GM19452 (cell line): ENCODE data around the gene XYLT1.

Experiments
- ATAC-seq: cut with Tn5 transposase; IDR thresholded peaks from one replicate; pipeline ENCODE4 v1.9.1; 2021; ENCODE audit not compliant: unreplicated experiment

The XYLT1 gene

DNA sequence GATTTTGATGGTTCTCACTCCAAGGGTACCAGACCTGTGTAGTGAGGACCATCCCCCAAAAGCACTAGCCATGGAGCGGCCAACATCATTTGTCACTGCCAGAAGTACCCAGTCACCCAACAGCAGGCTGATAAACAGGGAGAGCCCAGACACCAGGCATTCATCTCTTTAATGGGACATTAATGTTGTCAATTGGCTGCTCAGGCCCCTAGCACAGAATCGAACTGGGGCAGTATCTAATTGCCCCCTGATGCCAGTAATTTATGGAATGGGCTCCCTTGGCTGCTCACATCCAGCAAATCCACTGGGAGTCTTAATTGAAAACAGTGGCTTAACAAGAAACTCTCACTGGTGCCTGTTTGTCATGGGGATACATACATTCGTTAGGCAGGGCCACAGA, 344.6 kb downstream of the XYLT1 start:
- ATAC-seq, result no peak

DNA sequence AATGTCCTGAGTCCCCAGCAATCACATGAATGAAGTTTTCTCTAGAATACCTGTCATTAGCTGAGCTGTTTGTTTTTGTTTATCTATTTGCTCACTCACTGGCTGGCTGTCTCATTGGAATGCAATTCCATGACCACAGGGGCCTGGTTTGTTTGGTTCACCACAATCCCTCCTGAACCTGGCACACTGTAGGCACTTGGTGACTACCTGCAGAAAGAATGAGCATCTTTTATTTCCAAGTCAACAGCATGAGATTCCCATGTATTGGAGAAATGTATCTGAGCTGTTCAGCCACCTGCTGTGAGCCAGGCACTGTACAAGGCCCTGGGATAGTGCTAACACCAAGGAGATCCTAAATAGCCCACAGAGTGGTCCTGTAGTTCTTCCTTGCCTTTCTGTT, 345.1 kb downstream of the XYLT1 start:
- no peak for ATAC-seq

- no peak for ATAC-seq
These were observed 352.7 kb downstream of the XYLT1 start for GRCh38 chr16:17117906-17118577.

DNA sequence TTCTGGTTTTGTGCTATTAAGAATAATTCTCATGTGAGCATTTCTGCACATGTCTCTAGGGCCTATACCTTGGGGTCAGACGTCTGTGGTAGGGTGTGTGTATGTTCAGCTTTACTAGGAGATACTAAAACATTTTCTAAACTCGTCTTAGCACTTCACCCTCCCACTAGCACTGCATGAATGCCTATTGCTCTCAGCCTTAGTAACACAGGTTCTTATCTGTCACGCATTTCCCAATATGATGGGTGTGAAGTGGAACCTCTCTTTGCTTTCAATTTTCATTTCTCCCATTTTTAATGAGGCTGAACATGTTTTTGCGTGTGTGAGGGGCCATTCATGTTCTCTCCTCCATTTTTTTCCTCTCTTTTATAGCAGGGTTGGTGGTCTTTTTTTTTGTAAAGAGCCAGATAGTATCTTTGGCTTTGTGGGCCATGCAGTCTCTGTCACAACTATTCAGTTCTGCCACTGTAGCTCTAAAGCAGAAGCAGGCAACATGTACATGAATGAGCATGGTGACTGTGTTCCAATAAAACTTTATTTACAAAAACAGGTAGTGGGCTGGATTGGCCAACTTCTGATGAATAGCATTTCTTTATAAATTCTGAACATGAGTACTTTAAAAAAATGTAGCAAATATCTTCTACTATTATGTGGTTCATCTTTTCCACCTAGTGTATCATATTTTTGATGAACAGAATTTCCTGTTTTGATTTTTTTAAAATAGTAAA, 354.0 kb downstream of the XYLT1 start:
- no peak for ATAC-seq

GRCh38 chr16:17109413-17109812, 361.3 kb downstream of the XYLT1 start:
- ATAC-seq, result no peak

DNA sequence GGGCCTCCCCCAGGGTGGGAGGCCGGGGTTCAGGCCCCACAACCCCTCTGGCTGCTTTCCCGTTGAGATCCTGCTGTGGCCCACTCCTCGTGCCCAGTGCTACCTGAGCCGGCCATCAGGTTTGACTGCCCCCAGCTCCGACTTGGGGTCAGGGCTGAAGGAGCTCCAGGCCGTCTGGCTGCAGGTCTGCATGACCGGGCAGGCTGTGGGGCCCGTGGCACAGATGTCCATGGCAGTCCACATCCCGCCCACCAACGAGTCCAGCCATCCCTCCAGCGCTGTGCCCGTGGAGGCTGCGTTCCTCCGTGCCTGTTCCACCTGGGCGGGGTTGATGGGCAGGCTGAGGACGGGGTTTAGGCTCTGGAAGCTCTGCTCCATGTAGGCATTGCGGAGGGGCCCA, 362.2 kb downstream of the XYLT1 start:
- no peak for ATAC-seq

- no peak for ATAC-seq
These were observed 363.3 kb downstream of the XYLT1 start for GRCh38 chr16:17107450-17107849.

- ATAC-seq, result no peak
These were observed 364.4 kb downstream of the XYLT1 start for GRCh38 chr16:17106243-17106791.

GRCh38 chr16:17105239-17105797, 365.4 kb downstream of the XYLT1 start:
- ATAC-seq, result no peak

DNA sequence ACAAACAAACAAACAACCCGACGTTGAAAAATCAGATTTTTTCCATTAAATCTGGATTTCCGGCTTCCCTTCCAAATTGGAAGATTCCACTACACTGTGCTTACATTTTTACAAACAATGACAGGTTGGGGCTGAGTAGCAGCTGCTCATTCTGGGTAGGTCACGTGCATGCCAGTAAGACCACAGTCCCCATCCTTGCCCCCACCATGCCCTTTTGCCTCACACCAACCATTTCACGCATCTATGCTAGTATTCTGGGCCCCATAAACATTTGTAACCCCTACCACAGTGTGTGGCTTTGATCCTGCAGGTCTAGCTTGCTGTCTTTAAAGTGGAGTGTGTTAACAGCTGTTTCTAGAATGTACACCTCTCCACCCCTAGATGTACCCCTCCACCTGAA, 366.1 kb downstream of the XYLT1 start:
- ATAC-seq, result no peak

GRCh38 chr16:17103216-17103615, 367.5 kb downstream of the XYLT1 start:
- ATAC-seq, result no peak

GRCh38 chr16:17101646-17102045, 369.1 kb downstream of the XYLT1 start:
- no peak for ATAC-seq

GRCh38 chr16:17098685-17099084, 372.1 kb downstream of the XYLT1 start:
- ATAC-seq, result no peak

- ATAC-seq, result no peak
These were observed 386.6 kb downstream of the XYLT1 start for GRCh38 chr16:17084130-17084529.

- ATAC-seq, result no peak
These were observed 387.1 kb downstream of the XYLT1 start for GRCh38 chr16:17083628-17084027.

GRCh38 chr16:17082095-17082882, 388.5 kb downstream of the XYLT1 start:
- no peak for ATAC-seq

- ATAC-seq, result no peak
These were observed 390.7 kb downstream of the XYLT1 start for GRCh38 chr16:17080105-17080504.

GRCh38 chr16:17078931-17079631, 391.7 kb downstream of the XYLT1 start:
- ATAC-seq, result no peak

- ATAC-seq, result no peak
These were observed 393.8 kb downstream of the XYLT1 start for GRCh38 chr16:17076818-17077498.

DNA sequence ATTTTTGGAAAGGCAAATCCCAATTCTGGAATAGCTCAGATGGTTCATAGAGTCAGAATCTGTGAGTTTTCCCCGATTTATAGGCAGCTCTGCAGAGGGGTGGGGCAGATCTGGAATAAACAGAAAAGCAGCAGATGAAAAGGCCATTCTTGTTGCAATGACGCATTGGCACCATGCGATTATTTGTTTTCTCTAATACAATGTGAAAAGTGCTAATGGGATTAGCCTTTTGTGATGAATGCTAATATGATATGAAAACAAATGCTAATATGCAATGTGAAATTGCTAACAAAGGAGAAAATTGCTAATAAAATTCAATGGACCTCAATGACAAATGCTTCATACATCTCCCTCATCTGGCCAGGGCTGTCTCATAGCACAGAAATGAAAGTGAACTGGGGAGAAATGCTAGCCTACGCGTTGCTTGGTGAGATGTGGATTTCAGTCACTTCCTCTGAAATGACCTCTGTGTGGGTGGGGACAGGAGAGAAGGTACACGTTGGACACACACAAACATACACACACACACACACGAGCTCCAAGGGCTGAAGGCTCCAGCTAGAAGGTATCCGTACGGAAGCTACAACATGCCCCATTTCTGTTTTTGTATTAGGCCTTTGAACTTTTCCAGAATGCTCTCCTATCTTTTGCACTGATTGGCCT, 394.5 kb downstream of the XYLT1 start:
- no peak for ATAC-seq
